Lower leg skin (tissue), 4 donors: ENCODE data around the gene TAS2R5. TPM values are rescaled to one million over a fixed set of nuclear protein-coding genes. Genes with fewer than 3 reads are reported as not detected.
"Not testable (repeated sequence)": the region's sequence is repeated elsewhere in the genome, so short reads cannot be mapped to it uniquely, and the experiment has no call there.

Experiments
- DNase-seq, 2 donors: peaks; one replicate each; pipeline ENCODE4 v3.0.0-alpha.2; 2019; ENCODE audit warnings: low spot score in 2 of 2
- H3K4me3 ChIP-seq: fragments of 200-600 bp; sonication (generic); 2 replicates; pipeline ENCODE4 v1.5.1; 2017; ENCODE audit warnings: mild to moderate bottlenecking, low read depth; ENCODE audit not compliant: poor library complexity, severe bottlenecking
- CTCF ChIP-seq, 3 donors: fragments of 450-650 bp; IDR thresholded peaks; one replicate each; pipeline ENCODE4 v1.5.1; 2016; ENCODE audit warnings: antibody characterized with exemption in 3 of 3, mild to moderate bottlenecking in 3 of 3, moderate library complexity in 2 of 3
- POLR2A ChIP-seq, 2 donors: fragments of 450-650 bp; IDR thresholded peaks; one replicate each; pipeline ENCODE4 v1.6.1; 2016 to 2017; ENCODE audit warnings: antibody characterized with exemption in 2 of 2, mild to moderate bottlenecking in 1 of 2, moderate library complexity in 1 of 2
- WGBS, 2 donors: methylation state at CpG; one replicate each; pipeline ENCODE4 v1.1.5; 2018; 5-methylcytosine and 5-hydroxymethylcytosine counted together
- intact Hi-C: fragments of 100-400 bp; cut with DNase I; formaldehyde crosslinking; loops from one replicate; pipeline ENCODE4 v1.15.0; 2023; ENCODE audit warnings: low total_unique reads
- total RNA-seq, 4 donors: library from RNA; depleted of rRNA; stranded (reverse); fragments of >200 nt; gene quantifications; one replicate each; pipeline ENCODE4 v1.1.0, GENCODE V29; 2016

Gene TAS2R5
- 1 to 10 TPM; 1.3 to 2.1 (median 1.7) TPM for total RNA-seq

GRCh38 chr7:141789917-141790316 lies at the start of gene TAS2R5:
TAS2R5 (plus strand) TSS chr7:141790217; CDS start chr7:141790362, 145 bp downstream.
- TF ChIP-seq POLR2A (IDR thresholded peaks at IDR 0.05) (no peak), CTCF (IDR thresholded peaks at IDR 0.05) (no peak)
- WGBS, 2 donors: 77 to 86% methylated on average over 5 of the region's 5 CpGs

GRCh38 chr7:141742229-141742628 lies 47.8 kb upstream of the TAS2R5 start:
- 96 to 100% methylated on average over 1 of the region's 1 CpG for WGBS, 2 donors
- H3K4me3 ChIP-seq: no peak overlapping the region
- intact Hi-C loops: no loop called here
- TF ChIP-seq CTCF (IDR thresholded peaks at IDR 0.05) (no peak), POLR2A (IDR thresholded peaks at IDR 0.05) (no peak)
- no peak for DNase-seq

More at GRCh38 chr7:141789917-141790316, at the start of gene TAS2R5:
- no peak within 1 kb of the TSS for H3K4me3 ChIP-seq
- intact Hi-C loops: no loop called here
- DNase-seq: no peak

GRCh38 chr7:141744131-141744530 lies 45.9 kb upstream of the TAS2R5 start:
- TF ChIP-seq CTCF (IDR thresholded peaks at IDR 0.05) (no peak), POLR2A (IDR thresholded peaks at IDR 0.05) (no peak)
- WGBS, 2 donors: 69 to 71% methylated on average over 2 of the region's 2 CpGs
- DNase-seq: no peak
- H3K4me3 ChIP-seq: no peak overlapping the region
- intact Hi-C loops: no loop called here

DNA sequence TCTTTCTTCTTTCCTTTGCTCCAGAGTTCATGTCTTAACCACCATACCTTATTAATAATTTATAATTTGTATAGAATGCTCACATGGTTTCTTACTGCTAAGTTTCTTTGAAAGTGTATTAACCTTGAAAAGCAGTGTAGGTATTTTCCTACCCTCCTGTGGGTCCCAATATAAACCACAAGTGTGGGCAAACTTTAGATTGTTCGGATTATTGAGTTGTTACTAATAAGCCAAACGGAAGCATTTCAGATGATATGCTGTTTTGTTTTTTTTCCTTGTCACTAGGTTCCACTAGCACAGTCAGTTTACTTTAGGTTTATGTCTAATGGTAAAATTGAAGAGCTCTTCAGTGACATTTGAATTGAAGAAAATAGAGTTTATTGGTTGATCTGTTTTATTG lies 41.6 kb upstream of the TAS2R5 start:
- intact Hi-C loops: no loop called here
- no peak for TF ChIP-seq POLR2A (IDR thresholded peaks at IDR 0.05)
- no peak for TF ChIP-seq CTCF (IDR thresholded peaks at IDR 0.05)
- H3K4me3 ChIP-seq: no peak overlapping the region
- WGBS, 2 donors: 97 to 99% methylated on average over 2 of the region's 2 CpGs
- no peak for DNase-seq

- 98 to 99% methylated on average over 10 of the region's 10 CpGs for WGBS, 2 donors
- DNase-seq, intact Hi-C loops, H3K4me3 ChIP-seq: not testable (repeated sequence)
These were observed 38.1 kb upstream of the TAS2R5 start for GRCh38 chr7:141751904-141752303.

DNA sequence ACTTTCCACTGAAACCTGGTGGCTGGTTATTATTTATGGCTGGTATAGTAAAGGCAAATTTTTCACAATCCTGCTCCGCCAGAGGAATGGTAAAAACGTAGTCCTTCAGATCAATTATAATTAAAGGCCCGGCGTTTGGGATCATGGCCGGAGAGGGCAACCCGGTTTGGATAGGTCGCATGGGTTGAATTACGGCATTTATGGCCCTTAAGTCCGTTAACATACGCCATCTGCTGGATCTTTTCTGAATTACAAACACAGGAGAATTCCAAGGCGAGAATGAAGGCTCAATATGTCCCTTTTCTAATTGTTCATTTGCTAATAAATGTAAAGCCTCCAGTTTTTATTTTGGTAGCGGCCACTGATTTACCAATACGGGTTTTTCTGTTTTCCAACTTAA lies 37.4 kb upstream of the TAS2R5 start:
- H3K4me3 ChIP-seq: no peak overlapping the region
- TF ChIP-seq CTCF (IDR thresholded peaks at IDR 0.05): no peak
- no peak for TF ChIP-seq POLR2A (IDR thresholded peaks at IDR 0.05)
- no peak for DNase-seq
- intact Hi-C loops: no loop called here
- 94 to 96% methylated on average over 13 of the region's 13 CpGs for whole genome bisulfite sequencing, 2 donors
